Activated naive CD4-positive, alpha-beta T cell treated with anti-CD3 and anti-CD28 coated beads for 36 hours (primary cell): ENCODE results near the gene ACE. TPM values are rescaled to one million over a fixed set of nuclear protein-coding genes. Genes with fewer than 3 reads are reported as not detected.

Experiments
- CTCF ChIA-PET: fragments of 350-600 bp; sonication (Branson Sonifier 250); formaldehyde crosslinking; loops from one replicate; lab custom pipeline; 2021; ENCODE audit warnings: antibody characterized with exemption; lab: Charles Lee
- DNase-seq: peaks from one replicate; pipeline ENCODE4 v3.0.0-alpha.2; 2020
- H3K27ac Mint-ChIP-seq: one replicate; pipeline ENCODE4 v1.8.0; 2021; ENCODE audit warnings: mild to moderate bottlenecking, mixed read lengths
- H3K27me3 Mint-ChIP-seq: one replicate; pipeline ENCODE4 v1.8.0; 2021; ENCODE audit warnings: low read depth, mixed read lengths
- H3K36me3 Mint-ChIP-seq: one replicate; pipeline ENCODE4 v1.8.0; 2021; ENCODE audit warnings: low read depth, mixed read lengths
- H3K4me1 Mint-ChIP-seq: one replicate; pipeline ENCODE4 v1.8.0; 2021; ENCODE audit warnings: low read depth, mixed read lengths
- H3K4me3 Mint-ChIP-seq: one replicate; pipeline ENCODE4 v1.8.0; 2021; ENCODE audit warnings: mild to moderate bottlenecking, moderate library complexity, mixed read lengths
- H3K9me3 Mint-ChIP-seq: one replicate; pipeline ENCODE4 v1.8.0; 2021; ENCODE audit warnings: mixed read lengths
- intact Hi-C: fragments of 100-400 bp; cut with micrococcal nuclease; formaldehyde crosslinking; loops from one replicate; pipeline ENCODE4 v1.15.1; 2023
- total RNA-seq, 2 experiments: library from RNA; stranded (reverse); gene quantifications; one replicate each; pipeline ENCODE4 v1.2.3, GENCODE V29; 2021

Gene ACE
- total RNA-seq, 2 experiments from 2014 or later = 0.12 to 0.50 TPM

DNA sequence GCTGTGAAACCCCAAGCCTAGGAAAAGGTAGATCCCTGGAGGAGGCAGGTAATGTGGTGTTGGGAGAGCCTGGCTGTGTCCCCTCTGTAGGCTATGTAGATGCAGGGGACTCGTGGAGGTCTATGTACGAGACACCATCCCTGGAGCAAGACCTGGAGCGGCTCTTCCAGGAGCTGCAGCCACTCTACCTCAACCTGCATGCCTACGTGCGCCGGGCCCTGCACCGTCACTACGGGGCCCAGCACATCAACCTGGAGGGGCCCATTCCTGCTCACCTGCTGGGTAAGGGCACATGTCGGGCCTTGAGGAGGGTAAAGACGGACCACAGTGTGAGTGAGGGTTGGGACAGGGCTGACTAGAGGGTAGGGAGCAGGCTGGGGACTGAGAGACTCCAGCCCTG is 12.0 kb downstream of the ACE start:
- H3K27ac Mint-ChIP-seq = no peak overlapping the region
- CTCF ChIA-PET = interaction anchor here (0.7 to 2.9 kb wide), 2 partner anchors 11 to 1140 kb away, joined by 3 to 11 read pairs; no protein-coding TSS in a partner anchor

DNA sequence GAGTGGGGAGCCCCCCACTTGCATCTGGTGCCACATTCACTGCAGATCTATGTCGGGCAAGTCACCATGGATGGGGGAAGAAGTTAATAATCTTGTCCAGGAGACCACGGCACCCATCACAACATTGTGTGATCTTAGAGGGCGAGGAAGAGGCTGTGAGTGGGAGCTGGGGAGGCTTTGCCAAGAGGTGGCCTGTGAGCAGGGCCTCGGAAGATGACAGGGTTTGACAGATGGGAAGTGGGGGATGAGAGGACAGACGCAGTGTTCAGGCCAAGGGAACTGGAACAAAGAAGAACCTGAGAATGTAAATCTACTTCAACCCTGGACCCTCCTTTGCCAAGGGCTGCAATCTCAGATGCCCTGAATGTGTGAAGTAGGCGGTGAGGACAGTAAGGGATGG is 12.4 kb downstream of the ACE start:
- Mint-ChIP-seq H3K27me3 (no peaks in the 10 kb centered on the region), H3K36me3 (no peaks in the 10 kb centered on the region), H3K4me1 (no peaks in the 10 kb centered on the region), H3K27ac (no peak overlapping the region), H3K9me3 (no peaks in the 10 kb centered on the region), H3K4me3 (no peak overlapping the region)
- intact Hi-C loops = no loop called here
- CTCF ChIA-PET = no interaction called here
- no peak for DNase-seq

More for the DNA sequence above, 12.0 kb downstream of the ACE start:
- H3K36me3 Mint-ChIP-seq = no peaks in the 10 kb centered on the region
- H3K4me1 Mint-ChIP-seq = no peaks in the 10 kb centered on the region
- DNase-seq = no peak
- intact Hi-C loops = no loop called here
- H3K4me3 Mint-ChIP-seq = no peak overlapping the region
- no peaks in the 10 kb centered on the region for H3K9me3 Mint-ChIP-seq
- no peaks in the 10 kb centered on the region for H3K27me3 Mint-ChIP-seq

- DNase-seq = no peak
- CTCF ChIA-PET = no interaction called here
- H3K9me3 Mint-ChIP-seq = no peaks in the 10 kb centered on the region
- intact Hi-C loops = no loop called here
- no peaks in the 10 kb centered on the region for H3K4me1 Mint-ChIP-seq
- no peak overlapping the region for H3K27ac Mint-ChIP-seq
- H3K36me3 Mint-ChIP-seq = no peaks in the 10 kb centered on the region
- no peak overlapping the region for H3K4me3 Mint-ChIP-seq
- no peaks in the 10 kb centered on the region for H3K27me3 Mint-ChIP-seq
Observed at GRCh38 chr17:63490329-63490728, 13.5 kb downstream of the ACE start.

GRCh38 chr17:63490858-63491400 is 14.1 kb downstream of the ACE start:
- H3K4me1 Mint-ChIP-seq = no peaks in the 10 kb centered on the region
- no peak overlapping the region for H3K4me3 Mint-ChIP-seq
- no peak overlapping the region for H3K27ac Mint-ChIP-seq
- intact Hi-C loops = no loop called here
- DNase-seq = no peak
- CTCF ChIA-PET = no interaction called here
- no peaks in the 10 kb centered on the region for H3K36me3 Mint-ChIP-seq
- H3K27me3 Mint-ChIP-seq = no peaks in the 10 kb centered on the region
- no peaks in the 10 kb centered on the region for H3K9me3 Mint-ChIP-seq

DNA sequence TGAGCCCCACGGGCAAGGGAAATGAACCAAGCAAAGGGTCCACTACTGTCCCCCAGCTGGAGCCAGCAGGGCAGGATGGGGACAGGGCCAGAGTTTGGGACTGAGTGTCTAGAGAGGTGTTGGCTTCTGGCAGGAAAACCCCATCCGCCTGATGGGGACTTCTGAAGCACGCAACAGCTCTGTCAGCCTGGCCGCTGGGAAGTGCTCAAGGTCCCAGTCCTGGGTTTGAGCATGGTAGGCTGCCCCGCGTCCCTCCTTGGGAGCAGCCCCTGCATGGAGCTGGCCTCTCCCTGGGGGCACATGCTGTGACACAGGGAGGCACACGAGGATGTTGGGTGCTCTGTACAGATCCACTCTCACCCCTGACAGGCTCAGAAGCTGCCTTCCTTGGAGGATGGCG is 14.6 kb downstream of the ACE start:
- intact Hi-C loops = no loop called here
- Mint-ChIP-seq H3K27ac (no peak overlapping the region), H3K36me3 (no peaks in the 10 kb centered on the region), H3K4me1 (no peaks in the 10 kb centered on the region), H3K4me3 (no peak overlapping the region), H3K27me3 (no peaks in the 10 kb centered on the region), H3K9me3 (no peaks in the 10 kb centered on the region)
- CTCF ChIA-PET = no interaction called here
- DNase-seq = no peak

DNA sequence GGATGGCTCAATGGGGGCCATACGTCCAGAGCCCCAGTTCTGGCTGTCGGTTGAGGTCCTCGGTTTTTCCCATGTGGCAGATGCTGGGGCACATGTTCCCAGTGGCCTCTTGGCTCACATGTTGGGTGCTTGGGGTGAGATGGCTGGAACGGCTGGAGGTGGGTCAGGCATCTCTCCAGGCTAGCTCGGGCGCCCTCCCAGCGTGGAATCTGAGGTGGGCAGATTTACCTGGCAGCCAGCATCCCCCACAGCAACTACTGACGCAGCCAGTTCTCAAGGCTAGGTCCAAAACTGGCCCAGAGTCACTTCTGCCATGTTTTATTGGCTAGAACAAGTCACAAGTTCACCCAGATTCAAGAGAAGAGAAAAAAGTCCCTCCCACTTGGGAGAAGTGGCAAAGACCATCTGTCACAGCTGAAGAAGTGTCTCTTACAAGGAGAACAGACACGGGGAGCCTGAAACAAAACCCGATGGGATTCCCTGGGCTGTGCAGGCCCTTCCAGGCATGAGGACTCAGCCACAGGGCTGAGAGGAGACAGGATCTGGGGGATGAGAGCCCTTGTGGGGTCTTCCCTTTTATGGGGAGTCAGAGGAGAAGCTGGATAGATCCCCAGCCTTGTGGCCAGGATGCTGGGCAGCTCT is 15.2 kb downstream of the ACE start:
- Mint-ChIP-seq H3K36me3 (no peaks in the 10 kb centered on the region), H3K9me3 (no peaks in the 10 kb centered on the region), H3K4me3 (no peak overlapping the region), H3K4me1 (no peaks in the 10 kb centered on the region), H3K27me3 (no peaks in the 10 kb centered on the region), H3K27ac (no peak overlapping the region)
- no peak for DNase-seq
- intact Hi-C loops = no loop called here
- CTCF ChIA-PET = interaction anchor here (0.6 kb wide), 1 partner anchor 156 kb away, joined by 4 read pairs; no protein-coding TSS in a partner anchor

DNA sequence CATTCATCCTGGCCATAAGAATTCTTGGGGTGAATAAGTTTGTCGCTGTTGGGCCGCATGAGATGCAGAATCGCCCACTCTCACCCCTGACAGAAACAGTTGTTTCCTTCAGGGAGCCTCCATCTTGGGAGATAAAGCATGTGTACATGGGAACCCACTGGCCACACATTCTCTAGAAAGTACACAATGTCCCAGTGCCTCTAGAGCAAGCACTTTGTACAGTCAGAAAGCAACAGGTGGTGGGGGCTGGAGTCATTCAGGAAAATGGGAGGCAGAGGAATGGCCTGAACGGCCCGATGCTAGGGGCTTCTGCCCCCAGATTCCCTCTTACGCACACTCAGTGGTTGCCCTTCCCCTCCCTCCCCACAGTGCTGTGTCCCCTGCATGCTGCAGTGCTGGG is 16.1 kb downstream of the ACE start:
- Mint-ChIP-seq H3K36me3 (no peaks in the 10 kb centered on the region), H3K4me3 (no peak overlapping the region), H3K27me3 (no peaks in the 10 kb centered on the region), H3K27ac (no peak overlapping the region), H3K4me1 (no peaks in the 10 kb centered on the region), H3K9me3 (no peaks in the 10 kb centered on the region)
- intact Hi-C loops = no loop called here
- CTCF ChIA-PET = interaction anchor here (0.6 kb wide), 1 partner anchor 157 kb away, joined by 4 read pairs; no protein-coding TSS in a partner anchor
- no peak for DNase-seq

- DNase-seq = no peak
- Mint-ChIP-seq H3K27ac (no peak overlapping the region), H3K9me3 (no peaks in the 10 kb centered on the region), H3K4me1 (no peaks in the 10 kb centered on the region), H3K36me3 (no peaks in the 10 kb centered on the region), H3K4me3 (no peak overlapping the region), H3K27me3 (no peaks in the 10 kb centered on the region)
- CTCF ChIA-PET = interaction anchor here (1.5 kb wide), 1 partner anchor 14 kb away, joined by 4 read pairs; no protein-coding TSS in a partner anchor
- intact Hi-C loops = no loop called here
Observed at GRCh38 chr17:63493411-63493810, 16.6 kb downstream of the ACE start.

DNA sequence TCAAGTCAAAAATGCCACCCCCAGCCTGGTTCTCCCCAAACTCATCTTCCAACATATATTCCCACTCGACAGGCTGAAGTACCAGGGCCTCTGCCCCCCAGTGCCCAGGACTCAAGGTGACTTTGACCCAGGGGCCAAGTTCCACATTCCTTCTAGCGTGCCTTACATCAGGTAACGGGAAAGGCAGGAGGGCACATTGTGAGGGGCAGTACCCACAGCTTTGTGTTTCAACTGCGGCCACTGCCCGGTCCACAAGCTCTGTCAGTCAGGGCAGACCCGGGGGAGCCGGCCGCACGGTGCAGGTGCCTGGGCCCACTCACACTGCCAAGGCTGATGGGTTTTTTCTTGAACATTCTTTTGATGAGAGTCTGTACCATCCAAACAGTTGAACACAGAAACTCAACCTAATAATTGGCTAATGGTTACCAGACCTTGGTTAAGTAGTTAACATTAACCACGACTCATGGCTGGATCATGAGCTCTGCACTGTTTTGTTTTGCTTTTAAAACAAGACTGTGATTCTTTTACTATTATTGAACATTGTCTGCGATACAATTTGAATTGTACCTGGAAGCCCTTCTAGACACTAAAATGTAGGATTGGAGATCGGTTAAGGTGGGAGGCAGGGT is 17.6 kb downstream of the ACE start:
- no peak overlapping the region for H3K27ac Mint-ChIP-seq
- no peak overlapping the region for H3K4me3 Mint-ChIP-seq
- H3K27me3 Mint-ChIP-seq = no peaks in the 10 kb centered on the region
- H3K4me1 Mint-ChIP-seq = no peaks in the 10 kb centered on the region
- CTCF ChIA-PET = interaction anchor here (1.5 kb wide), 1 partner anchor 15 kb away, joined by 4 read pairs; no protein-coding TSS in a partner anchor
- DNase-seq = no peak
- intact Hi-C loops = no loop called here
- no peaks in the 10 kb centered on the region for H3K9me3 Mint-ChIP-seq
- H3K36me3 Mint-ChIP-seq = no peaks in the 10 kb centered on the region

DNA sequence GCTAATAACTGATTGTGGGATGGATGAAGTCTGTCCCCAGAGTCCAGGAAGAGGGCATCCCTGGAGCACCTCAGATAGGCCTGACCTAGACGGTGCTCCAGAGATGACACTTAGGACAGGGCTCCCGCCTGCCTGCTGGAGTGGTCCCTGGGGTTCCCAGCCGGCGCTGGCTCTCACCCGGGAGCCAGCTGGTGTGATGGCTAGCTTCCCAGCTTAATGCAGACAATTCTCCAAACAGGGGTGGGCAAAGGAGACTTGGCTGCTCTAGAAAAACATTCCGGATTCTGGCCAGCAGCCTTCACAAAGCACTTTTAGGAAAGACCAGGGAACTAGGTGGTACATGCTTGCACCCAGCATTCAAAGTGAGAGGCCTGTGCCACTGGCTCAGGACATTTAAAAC is 18.6 kb downstream of the ACE start:
- CTCF ChIA-PET = no interaction called here
- Mint-ChIP-seq H3K36me3 (no peaks in the 10 kb centered on the region), H3K4me3 (no peak overlapping the region), H3K4me1 (no peaks in the 10 kb centered on the region), H3K27me3 (peaks cover under 1% of the 10 kb centered on the region), H3K27ac (no peak overlapping the region), H3K9me3 (no peaks in the 10 kb centered on the region)
- intact Hi-C loops = no loop called here
- DNase-seq = no peak

DNA sequence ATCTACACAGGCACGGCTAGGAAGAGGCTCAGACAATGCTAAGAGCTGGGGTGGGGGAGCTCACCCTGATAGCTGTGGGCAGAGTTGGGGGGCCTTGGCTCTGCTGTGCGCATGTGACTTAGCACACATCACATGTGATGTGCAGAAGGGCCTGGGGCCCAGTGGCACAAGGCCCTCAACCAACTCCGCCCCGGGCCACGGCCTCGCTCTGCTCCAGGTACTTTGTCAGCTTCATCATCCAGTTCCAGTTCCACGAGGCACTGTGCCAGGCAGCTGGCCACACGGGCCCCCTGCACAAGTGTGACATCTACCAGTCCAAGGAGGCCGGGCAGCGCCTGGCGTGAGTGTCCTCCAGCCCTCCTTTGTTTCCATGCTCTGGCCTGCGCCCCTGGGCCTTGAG is 19.3 kb downstream of the ACE start:
- Mint-ChIP-seq H3K9me3 (no peaks in the 10 kb centered on the region), H3K27me3 (peaks cover 5% of the 10 kb centered on the region), H3K36me3 (no peaks in the 10 kb centered on the region), H3K4me3 (no peak overlapping the region), H3K4me1 (no peaks in the 10 kb centered on the region), H3K27ac (no peak overlapping the region)
- DNase-seq = no peak
- CTCF ChIA-PET = no interaction called here
- intact Hi-C loops = no loop called here

GRCh38 chr17:63496663-63497400 is 20.0 kb downstream of the ACE start:
- Mint-ChIP-seq H3K36me3 (no peaks in the 10 kb centered on the region), H3K9me3 (no peaks in the 10 kb centered on the region), H3K27ac (no peak overlapping the region), H3K4me1 (no peaks in the 10 kb centered on the region), H3K4me3 (no peak overlapping the region), H3K27me3 (peaks cover 5% of the 10 kb centered on the region)
- CTCF ChIA-PET = no interaction called here
- no peak for DNase-seq
- intact Hi-C loops = no loop called here
